ENCODE measurements around the gene PLEKHA7.

- TF ChIP-seq POLR2A (IDR thresholded peaks at IDR 0.05; ENCODE audit: low read length) (no peak), GATA1 (IDR thresholded peaks at IDR 0.05; ENCODE audit: low read depth, low read length) (no peak)
Measured at GRCh38 chr11:16917941-16918340, 96.3 kb downstream of the PLEKHA7 start.
